Body of pancreas (tissue), 4 donors: Measurements from ENCODE around the gene WDFY1. TPM values are rescaled to one million over a fixed set of nuclear protein-coding genes. Genes with fewer than 3 reads are reported as not detected.
"Not testable (repeated sequence)": the region's sequence is repeated elsewhere in the genome, so short reads cannot be mapped to it uniquely, and the experiment has no call there.

Experiments used
- ATAC-seq: fragments of 150-250 bp; one replicate; pipeline ENCODE4 v1.9.1; 2016
- DNase-seq, 4 donors: peaks; one replicate each; pipeline ENCODE4 v3.0.0-alpha.2; 2019
- H3K27ac ChIP-seq, 4 donors: fragments of 200-600 bp; sonication (generic); 1 replicate in 3 of 4; 2 replicates in 1 of 4; pipeline versions ENCODE4 v1.5.1 to v1.6.1; 2016 to 2019; ENCODE audit warnings: mild to moderate bottlenecking in 1 of 4, mixed read lengths in 1 of 4, moderate library complexity in 1 of 4
- H3K27me3 ChIP-seq, 2 donors: fragments of 200-600 bp; sonication (generic); one replicate each; pipeline ENCODE4 v1.6.0; 2016; ENCODE audit warnings: mild to moderate bottlenecking in 1 of 2
- H3K36me3 ChIP-seq, 2 donors: fragments of 200-600 bp; sonication (generic); replicated peaks in 1 of 2; 2 replicates each; pipeline ENCODE4 v1.5.1; 2016; ENCODE audit warnings: low read depth in 2 of 2; ENCODE audit not compliant: insufficient read depth in 1 of 2
- H3K4me1 ChIP-seq: fragments of 200-600 bp; sonication (generic); one replicate; pipeline ENCODE4 v1.6.0; 2016
- H3K4me3 ChIP-seq, 2 donors: fragments of 200-600 bp; sonication (generic); 1 replicate in 1 of 2; 2 replicates in 1 of 2; pipeline ENCODE4 v1.5.1; 2016 to 2019
- H3K9me3 ChIP-seq, 3 donors: fragments of 200-600 bp; sonication (generic); 1 replicate in 2 of 3; 2 replicates in 1 of 3; pipeline ENCODE4 v1.5.1; 2016
- POLR2A ChIP-seq, 3 donors: fragments of 450-650 bp; IDR thresholded peaks; one replicate each; pipeline ENCODE4 v1.6.1; 2016; ENCODE audit warnings: antibody characterized with exemption in 3 of 3, mild to moderate bottlenecking in 2 of 3
- WGBS, 2 donors: methylation state at CpG; one replicate each; pipeline ENCODE4 v1.1.5; 2017; 5-methylcytosine and 5-hydroxymethylcytosine counted together
- intact Hi-C: fragments of 100-400 bp; cut with DNase I; formaldehyde crosslinking; loops from one replicate; pipeline ENCODE4 v1.15.1; 2023
- total RNA-seq, 2 donors: library from RNA; depleted of rRNA; stranded (reverse); fragments of >200 nt; gene quantifications; one replicate each; pipeline ENCODE4 v1.1.0, GENCODE V29; 2016
- TF ChIP-seq, protein P1 (sequence below), 7 experiments: fragments of 450-650 bp in 4 of 7; fragments of 200-600 bp in 3 of 7; sonication (generic) in 3 of 7; IDR thresholded peaks; one replicate each; pipeline ENCODE4 v1.5.1; 2016 to 2019; ENCODE audit warnings: antibody characterized with exemption in 7 of 7

Gene WDFY1
- total RNA-seq, 2 donors from 2014 or later = 18.9 to 71.5 TPM

DNA sequence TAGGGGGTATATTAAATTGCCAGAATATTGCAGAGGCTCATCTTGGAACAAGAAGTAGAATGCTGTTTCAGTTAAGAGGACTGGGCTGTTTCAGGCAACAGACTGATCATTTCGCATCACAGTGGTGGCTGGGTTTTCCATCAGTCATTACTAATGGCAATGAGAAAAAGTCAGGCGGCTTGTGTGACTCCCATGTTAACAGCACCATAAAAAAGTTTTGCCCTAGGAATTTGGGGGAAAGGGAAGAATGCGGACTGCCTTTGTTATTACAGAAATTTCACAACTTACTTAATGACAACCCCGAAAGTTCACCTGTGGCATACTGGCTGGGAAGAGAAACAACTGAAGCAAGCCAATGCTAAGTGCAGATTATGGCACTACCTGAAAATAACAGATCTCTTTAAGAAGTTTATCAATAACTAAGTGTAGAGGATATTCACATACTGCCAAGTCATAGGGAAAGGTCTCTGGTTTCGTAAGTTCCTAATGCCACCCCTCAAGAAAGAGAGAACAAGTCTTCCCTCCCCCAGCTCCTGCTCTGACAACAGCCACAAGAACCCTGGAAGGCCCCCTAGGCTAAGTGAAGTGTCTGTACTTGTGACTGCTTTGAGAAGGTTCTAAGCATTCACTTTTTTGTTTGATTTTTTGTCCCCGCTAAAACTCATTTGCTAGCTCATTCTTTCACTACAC, 67.3 kb downstream of the WDFY1 start:
- DNase-seq = no peak
- WGBS, 2 donors = 82 to 91% methylated on average over 6 of the region's 6 CpGs
- TF ChIP-seq, protein P1, sequence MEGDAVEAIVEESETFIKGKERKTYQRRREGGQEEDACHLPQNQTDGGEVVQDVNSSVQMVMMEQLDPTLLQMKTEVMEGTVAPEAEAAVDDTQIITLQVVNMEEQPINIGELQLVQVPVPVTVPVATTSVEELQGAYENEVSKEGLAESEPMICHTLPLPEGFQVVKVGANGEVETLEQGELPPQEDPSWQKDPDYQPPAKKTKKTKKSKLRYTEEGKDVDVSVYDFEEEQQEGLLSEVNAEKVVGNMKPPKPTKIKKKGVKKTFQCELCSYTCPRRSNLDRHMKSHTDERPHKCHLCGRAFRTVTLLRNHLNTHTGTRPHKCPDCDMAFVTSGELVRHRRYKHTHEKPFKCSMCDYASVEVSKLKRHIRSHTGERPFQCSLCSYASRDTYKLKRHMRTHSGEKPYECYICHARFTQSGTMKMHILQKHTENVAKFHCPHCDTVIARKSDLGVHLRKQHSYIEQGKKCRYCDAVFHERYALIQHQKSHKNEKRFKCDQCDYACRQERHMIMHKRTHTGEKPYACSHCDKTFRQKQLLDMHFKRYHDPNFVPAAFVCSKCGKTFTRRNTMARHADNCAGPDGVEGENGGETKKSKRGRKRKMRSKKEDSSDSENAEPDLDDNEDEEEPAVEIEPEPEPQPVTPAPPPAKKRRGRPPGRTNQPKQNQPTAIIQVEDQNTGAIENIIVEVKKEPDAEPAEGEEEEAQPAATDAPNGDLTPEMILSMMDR (IDR thresholded peaks at IDR 0.05) = no peak
- TF ChIP-seq POLR2A (IDR thresholded peaks at IDR 0.05) = no peak
- Histone ChIP-seq H3K27me3 (no peaks in the 10 kb centered on the region), H3K4me1 (no peaks in the 10 kb centered on the region), H3K9me3 (no peaks in the 10 kb centered on the region), H3K27ac (no peak overlapping the region), H3K4me3 (no peak overlapping the region), H3K36me3 (peaks cover 0 to 20% of the 10 kb centered on the region in 2 donors)
- intact Hi-C loops = no loop called here
- no peak for ATAC-seq

DNA sequence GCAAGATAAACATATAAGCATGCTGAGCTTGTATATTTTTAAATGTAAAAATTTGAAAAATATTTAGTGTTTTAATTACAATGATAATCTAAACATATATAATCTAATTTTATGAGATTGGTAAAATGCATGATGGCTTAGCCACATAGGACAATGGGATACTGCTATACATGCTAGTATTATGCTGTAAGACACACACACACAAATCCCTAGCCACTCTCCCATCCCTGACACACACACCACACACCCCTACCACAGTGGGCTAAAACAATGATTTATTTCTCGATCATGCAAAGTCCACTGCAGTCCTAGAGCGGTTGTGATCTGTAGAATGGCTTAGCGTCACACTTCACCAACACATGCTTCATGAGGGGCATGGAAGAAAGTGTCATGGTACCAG, 71.5 kb downstream of the WDFY1 start:
- no peak overlapping the region for H3K4me3 ChIP-seq
- no peak for ATAC-seq
- DNase-seq = no peak
- no peaks in the 10 kb centered on the region for H3K27me3 ChIP-seq
- 100% methylated on average over 2 to 3 of the region's 3 CpGs for WGBS, 2 donors
- no peak overlapping the region for H3K27ac ChIP-seq
- H3K36me3 ChIP-seq = peaks cover 0 to 9% of the 10 kb centered on the region in 2 donors
- no peak for TF ChIP-seq POLR2A (IDR thresholded peaks at IDR 0.05)
- TF ChIP-seq, protein P1 (IDR thresholded peaks at IDR 0.05) = no peak
- intact Hi-C loops = no loop called here
- no peaks in the 10 kb centered on the region for H3K9me3 ChIP-seq
- H3K4me1 ChIP-seq = no peaks in the 10 kb centered on the region

DNA sequence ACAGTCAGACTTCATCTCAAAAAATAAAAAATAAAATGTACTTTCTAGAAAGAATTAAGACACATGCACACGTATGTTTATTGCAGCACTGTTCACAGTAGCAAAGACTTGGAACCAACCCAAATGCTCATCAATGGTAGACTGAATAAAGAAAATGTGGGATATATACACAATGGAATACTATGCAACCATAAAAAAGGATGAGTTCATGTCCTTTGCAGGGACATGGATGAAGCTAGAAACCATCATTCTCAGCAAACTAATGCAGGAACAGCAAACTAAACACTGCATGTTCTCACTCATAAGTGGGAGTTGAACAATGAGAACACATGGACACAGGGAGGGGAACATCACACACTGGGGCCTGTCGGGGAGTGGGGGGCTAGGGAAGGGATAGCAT, 72.4 kb downstream of the WDFY1 start:
- H3K36me3 ChIP-seq = not testable (repeated sequence)

DNA sequence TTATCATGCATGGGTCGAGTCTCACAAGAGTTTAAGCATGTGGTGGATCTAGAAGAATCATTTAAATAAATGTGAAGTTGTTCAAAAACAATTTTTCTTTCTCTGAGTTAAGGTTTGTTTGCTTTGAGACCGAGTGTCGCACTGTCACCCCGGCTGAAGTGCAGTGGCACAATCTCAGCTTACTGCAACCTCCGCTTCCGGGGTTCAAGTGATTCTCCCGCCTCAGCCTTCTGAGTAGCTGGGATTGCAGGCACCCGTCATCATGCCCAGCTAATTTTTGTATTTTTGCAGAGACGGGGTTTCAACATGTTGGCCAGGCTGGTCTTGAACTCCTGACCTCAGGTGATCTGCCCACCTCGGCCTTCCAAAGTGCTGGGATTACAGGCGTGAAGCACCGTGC, 73.5 kb downstream of the WDFY1 start:
- DNase-seq, H3K27me3 ChIP-seq, H3K36me3 ChIP-seq, H3K9me3 ChIP-seq, H3K27ac ChIP-seq, H3K4me1 ChIP-seq, ATAC-seq, intact Hi-C loops, H3K4me3 ChIP-seq: not testable (repeated sequence)
- WGBS, 2 donors = 89 to 97% methylated on average over 12 of the region's 12 CpGs

More for the DNA sequence above, 72.4 kb downstream of the WDFY1 start:
- H3K27me3 ChIP-seq, ATAC-seq, H3K4me3 ChIP-seq, H3K9me3 ChIP-seq, H3K4me1 ChIP-seq, DNase-seq, intact Hi-C loops, H3K27ac ChIP-seq: not testable (repeated sequence)
- 89 to 100% methylated on average over 2 of the region's 2 CpGs for WGBS, 2 donors

DNA sequence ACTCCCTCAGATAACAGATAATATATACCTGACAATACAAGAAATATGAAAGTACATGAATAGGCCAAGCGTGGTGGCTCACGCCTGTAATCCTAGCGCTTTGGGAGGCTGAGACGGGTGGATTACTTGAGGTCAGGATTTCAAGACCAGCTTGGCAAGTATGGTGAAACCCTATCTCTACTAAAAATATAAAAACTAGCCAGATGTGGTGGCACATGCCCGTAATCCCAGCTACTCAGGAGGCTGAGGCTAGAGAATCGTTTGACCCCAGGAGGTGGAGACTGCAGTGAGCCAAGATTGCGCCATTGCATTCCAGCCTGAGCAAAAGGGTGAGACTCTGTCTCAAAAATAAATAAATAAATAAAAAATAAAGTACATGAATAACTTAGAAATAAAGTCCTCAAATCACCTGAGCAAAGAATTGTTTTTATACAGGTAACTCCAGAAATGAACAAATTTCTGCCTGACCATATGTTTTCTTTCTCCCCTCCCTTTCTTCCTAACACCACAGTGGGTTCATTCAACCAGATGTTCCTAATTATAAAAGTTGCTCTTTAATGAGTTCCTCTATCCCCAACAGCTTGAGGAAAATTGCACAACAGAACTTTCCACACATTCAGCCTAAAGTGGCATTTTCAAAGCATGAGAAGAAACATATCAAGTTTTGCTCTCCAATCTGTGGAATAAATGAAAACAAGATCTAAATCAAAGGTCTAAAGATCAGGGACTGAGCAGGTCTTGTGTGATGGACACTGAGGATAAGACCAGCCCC, 74.1 kb downstream of the WDFY1 start:
- 87 to 95% methylated on average over 7 of the region's 7 CpGs for WGBS, 2 donors
- TF ChIP-seq POLR2A (IDR thresholded peaks at IDR 0.05) = no peak
- TF ChIP-seq, protein P1 (IDR thresholded peaks at IDR 0.05) = no peak
- Histone ChIP-seq H3K9me3 (no peaks in the 10 kb centered on the region), H3K4me1 (no peaks in the 10 kb centered on the region), H3K27ac (no peak overlapping the region), H3K27me3 (no peaks in the 10 kb centered on the region), H3K4me3 (no peak overlapping the region), H3K36me3 (peaks cover 0 to 1% of the 10 kb centered on the region in 2 donors)
- ATAC-seq (no peak), DNase-seq (no peak)
- intact Hi-C loops = no loop called here
